ENCODE measurements around the gene CDK5.

DNA sequence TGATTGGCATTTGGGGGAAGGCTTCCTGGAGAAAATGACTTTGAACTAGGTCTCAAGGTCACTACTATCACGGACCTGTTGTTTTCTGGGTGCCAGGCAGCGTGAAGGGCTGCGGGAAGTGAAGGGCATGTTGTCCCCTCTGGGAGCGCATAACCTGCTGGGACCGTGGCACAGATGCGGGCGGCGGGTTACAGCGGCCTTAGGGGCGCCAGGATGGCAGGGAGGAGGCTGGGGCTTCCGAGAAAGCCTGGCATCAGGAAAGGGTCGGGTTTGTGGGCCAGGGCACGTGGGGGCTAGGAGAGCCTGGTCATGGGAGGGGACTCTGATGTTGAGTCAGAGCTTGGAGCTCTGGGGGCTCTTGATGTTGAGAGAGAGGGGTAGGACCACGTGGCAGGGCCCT lies 7.8 kb upstream of the CDK5 start:
- TF ChIP-seq POLR2AphosphoS5 (IDR thresholded peaks at IDR 0.05; ENCODE audit: insufficient read depth in 1 of 2, low read depth in 1 of 2) = no peak
- TF ChIP-seq POLR2A (IDR thresholded peaks at IDR 0.05) = no peak
- TF ChIP-seq, protein P1, sequence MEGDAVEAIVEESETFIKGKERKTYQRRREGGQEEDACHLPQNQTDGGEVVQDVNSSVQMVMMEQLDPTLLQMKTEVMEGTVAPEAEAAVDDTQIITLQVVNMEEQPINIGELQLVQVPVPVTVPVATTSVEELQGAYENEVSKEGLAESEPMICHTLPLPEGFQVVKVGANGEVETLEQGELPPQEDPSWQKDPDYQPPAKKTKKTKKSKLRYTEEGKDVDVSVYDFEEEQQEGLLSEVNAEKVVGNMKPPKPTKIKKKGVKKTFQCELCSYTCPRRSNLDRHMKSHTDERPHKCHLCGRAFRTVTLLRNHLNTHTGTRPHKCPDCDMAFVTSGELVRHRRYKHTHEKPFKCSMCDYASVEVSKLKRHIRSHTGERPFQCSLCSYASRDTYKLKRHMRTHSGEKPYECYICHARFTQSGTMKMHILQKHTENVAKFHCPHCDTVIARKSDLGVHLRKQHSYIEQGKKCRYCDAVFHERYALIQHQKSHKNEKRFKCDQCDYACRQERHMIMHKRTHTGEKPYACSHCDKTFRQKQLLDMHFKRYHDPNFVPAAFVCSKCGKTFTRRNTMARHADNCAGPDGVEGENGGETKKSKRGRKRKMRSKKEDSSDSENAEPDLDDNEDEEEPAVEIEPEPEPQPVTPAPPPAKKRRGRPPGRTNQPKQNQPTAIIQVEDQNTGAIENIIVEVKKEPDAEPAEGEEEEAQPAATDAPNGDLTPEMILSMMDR (IDR thresholded peaks at IDR 0.05) = no peak

Data from vagina (tissue), 2 donors.